Left colon (tissue), 2 donors: Measurements from ENCODE around the gene GPR55. TPM values are rescaled to one million over a fixed set of nuclear protein-coding genes. Genes with fewer than 3 reads are reported as not detected.

Experiments used
- ATAC-seq: fragments of 200-7000 bp; cut with Tn5 transposase; one replicate; pipeline ENCODE4 v1.9.1; 2020; ENCODE audit warnings: mild to moderate bottlenecking, moderate library complexity
- DNase-seq, 2 donors: peaks; one replicate each; pipeline ENCODE4 v3.0.0-alpha.2; 2020
- intact Hi-C, 2 donors: fragments of 100-400 bp; cut with DNase I in 1 of 2; cut with micrococcal nuclease in 1 of 2; formaldehyde crosslinking; loops; one replicate each; pipeline versions ENCODE4 v1.11.2 to v1.14.0; 2022; cut with DNase I, micrococcal nuclease
- total RNA-seq, 2 donors: library from RNA; stranded (reverse); fragmentation: NEBNext Ultra II Directional; extraction: Animal tissue kit (Norgen Biotek cat#: 25700); gene quantifications; one replicate each; pipeline ENCODE4 v1.2.1, GENCODE V29; 2021
- donor health status: DM: no; HTN: no; CAD: no.
- donor health status: DM: yes; HTN: yes; CAD: no.

Gene GPR55
- total RNA-seq, 2 donors from 2014 or later, result 0.34 TPM

- peak; percentile 38 to 68 for DNase-seq
- peak; percentile 82 for ATAC-seq
- intact Hi-C loops, result loop anchor here in 1 of 2 donors (10.0 kb wide), 1 partner anchor 76 kb away; no protein-coding TSS in a partner anchor
Measured at GRCh38 chr2:230908595-230909191, 16.3 kb downstream of the GPR55 start.

DNA sequence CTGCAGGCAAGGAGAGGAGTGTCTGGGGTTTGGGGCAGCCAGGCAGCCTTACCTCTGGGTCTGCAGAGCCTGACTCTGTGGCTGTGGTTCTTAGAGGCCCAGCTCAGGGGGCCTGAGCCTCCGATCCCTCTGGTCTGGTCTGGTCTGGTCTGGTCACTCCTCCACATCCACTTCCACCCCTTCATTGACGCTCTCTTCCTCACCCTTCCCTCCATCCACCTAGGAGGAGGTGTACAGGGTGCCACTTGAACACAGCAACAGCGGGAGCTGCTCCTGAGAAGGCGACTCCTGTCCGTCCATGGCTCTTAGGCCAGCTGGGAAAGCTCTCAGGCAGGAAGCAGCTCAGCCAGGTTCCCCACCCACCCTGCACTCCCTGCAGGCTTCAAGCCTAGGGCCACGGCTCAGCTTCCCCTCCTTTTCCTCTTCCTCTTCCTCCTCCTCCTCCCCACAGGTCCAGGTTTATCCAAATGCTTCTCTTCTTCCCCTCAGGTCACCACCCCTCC lies 16.9 kb downstream of the GPR55 start:
- ATAC-seq (no peak), DNase-seq (peak; percentile 10 to 23)
- intact Hi-C loops, result loop anchor here in 1 of 2 donors (10.0 kb wide), 1 partner anchor 77 kb away; no protein-coding TSS in a partner anchor

GRCh38 chr2:230907361-230908091 lies 17.5 kb downstream of the GPR55 start:
- DNase-seq (peak; percentile 2 to 22), ATAC-seq (no peak)
- intact Hi-C loops, result loop anchor here in 1 of 2 donors (10.0 kb wide), 1 partner anchor 77 kb away; no protein-coding TSS in a partner anchor

GRCh38 chr2:230906471-230907230 lies 18.4 kb downstream of the GPR55 start:
- ATAC-seq, result no peak
- intact Hi-C loops, result loop anchor here in 1 of 2 donors (10.0 kb wide), 1 partner anchor 78 kb away; no protein-coding TSS in a partner anchor
- peak; percentile 3 to 23 for DNase-seq

DNA sequence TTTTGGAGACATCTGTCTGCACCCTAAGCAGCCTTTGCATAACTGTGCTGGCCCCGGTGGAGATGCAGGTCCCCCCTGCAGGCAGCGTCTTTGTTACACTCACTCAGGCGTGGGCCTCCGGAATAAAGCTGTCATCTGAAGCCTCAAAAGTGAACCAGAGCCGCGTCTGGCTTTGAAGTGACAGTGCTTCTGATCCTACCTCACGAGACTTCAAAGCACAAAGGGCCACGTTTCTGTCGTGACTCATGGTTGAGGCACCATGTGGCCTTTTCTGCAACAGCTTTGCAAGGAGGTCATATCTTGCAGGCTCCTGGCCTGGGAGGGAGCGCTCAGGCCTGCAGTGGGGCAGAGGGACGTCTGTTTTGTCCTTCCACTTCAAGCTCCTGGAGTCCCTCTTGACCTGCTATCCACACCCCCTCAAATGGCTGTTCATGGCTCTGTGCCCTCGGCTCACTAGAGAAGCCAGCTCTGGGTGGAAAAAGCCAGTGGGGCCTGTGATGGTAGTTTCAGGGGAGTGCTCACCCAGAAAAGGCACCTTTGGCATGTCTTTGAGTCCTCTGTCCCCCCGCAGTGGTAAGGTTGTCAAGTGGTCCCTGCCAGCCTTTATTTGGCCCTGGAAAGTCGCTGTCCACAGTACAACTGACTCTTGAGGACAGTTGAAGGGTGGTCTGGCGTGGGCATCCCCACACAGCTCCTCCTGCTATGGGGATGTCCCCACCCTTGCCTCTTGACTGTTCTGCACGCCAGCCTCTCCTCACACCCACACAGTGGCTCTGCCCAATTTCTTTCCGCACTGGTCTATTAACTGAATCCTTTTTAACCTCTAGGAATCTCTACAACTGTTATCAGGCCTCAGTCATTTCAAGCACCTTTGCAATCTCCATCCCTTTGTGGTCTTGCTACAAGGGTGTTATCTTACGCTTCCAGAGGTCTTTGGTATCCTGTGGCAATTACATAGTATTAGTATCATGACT lies 19.3 kb downstream of the GPR55 start:
- intact Hi-C loops, result loop anchor here in 1 of 2 donors (10.0 kb wide), 1 partner anchor 79 kb away; no protein-coding TSS in a partner anchor
- ATAC-seq, result no peak

GRCh38 chr2:230904856-230905447 lies 20.1 kb downstream of the GPR55 start:
- DNase-seq (peak; percentile 3 to 15), ATAC-seq (no peak)
- intact Hi-C loops, result loop anchor here in 1 of 2 donors (10.0 kb wide), 1 partner anchor 80 kb away; no protein-coding TSS in a partner anchor

More for the DNA sequence above, 19.3 kb downstream of the GPR55 start:
- peak; percentile 4 to 23 for DNase-seq

DNA sequence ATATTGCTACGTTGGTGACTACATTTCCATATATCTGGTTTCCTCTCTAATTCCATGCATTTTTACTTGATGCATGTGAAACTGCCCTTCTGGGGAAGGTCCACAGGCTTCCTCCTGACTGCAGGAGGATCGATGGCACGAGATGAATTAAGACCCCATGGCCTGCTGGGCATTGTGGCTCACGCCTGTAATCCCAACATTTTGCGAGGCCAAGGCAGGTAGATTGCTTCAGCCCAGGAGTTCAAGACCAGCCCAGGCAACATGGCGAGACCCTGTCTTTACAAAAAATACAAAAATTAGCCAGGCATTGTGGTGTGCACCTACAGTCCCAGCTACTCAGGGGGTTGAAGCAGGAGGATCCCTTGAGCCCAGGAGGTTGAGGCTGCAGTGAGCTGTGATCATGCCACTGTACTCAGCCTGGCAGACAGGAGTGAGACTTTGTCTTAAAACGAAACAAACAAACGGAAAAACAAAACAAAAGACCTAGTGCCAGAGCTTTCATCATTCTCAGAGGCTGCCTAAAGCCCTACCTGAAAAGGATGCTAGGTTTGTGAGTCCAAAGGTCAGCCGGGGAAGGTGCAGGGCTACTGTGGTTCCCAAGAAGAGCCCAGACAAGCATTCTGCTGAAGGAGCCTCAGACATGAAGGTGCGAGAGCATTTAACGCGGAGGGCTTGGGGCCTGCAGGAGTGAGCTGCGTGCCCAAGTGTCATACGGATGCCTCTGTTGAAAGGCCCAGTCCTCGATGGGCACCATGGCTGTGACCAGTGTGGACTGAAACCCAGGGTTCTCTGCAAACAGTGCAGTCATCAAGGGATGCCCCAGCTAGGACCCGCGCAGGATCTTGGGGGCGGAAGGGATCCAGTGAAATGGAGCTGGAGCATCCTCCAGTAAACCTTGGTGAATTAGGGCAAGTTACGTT lies 21.6 kb downstream of the GPR55 start:
- ATAC-seq (no peak), DNase-seq (peak; percentile 2 to 18)
- intact Hi-C loops, result loop anchor here in 1 of 2 donors (10.0 kb wide), 1 partner anchor 81 kb away; no protein-coding TSS in a partner anchor

DNA sequence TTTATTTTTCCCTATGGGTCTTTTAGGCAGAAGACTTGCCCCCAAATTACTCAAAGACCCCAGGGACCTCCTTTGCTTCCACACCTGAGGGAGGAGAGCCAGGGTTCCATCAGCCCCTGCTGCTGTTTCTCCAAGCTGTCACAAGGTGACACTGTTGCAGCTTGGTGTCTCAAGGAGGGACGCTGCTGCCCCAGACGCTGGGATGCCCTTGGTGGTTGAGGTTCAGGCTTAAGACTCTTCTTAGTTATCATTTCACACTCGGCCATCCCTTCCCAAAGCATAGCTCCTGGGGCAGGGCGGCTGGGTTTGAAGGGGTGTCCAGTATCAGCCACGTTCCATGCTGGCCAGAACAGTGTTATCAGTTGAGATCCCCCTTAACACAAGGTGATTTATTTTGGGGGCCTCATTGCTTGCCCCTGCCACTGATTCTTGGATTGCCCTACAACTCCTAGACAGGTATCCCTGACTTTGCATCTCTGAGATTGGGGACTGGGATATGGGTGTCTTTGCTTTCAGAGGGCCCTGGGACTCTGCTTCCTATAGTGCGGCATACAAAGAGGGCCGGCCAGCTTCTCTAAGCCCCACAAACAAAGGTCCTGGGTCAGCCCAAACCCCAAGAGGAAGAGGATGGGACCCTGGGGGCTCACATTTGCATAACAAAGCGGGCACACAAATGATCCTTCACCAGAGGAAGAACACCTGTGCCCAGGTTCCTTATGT lies 22.7 kb downstream of the GPR55 start:
- intact Hi-C loops, result loop anchor here in 1 of 2 donors (10.0 kb wide), 1 partner anchor 82 kb away; no protein-coding TSS in a partner anchor
- peak; percentile 81 for ATAC-seq
- peak; percentile 52 to 60 for DNase-seq

GRCh38 chr2:230901006-230901405 lies 24.0 kb downstream of the GPR55 start:
- ATAC-seq (no peak), DNase-seq (peak in 1 of 2 donors; percentile 13)
- intact Hi-C loops, result loop anchor here in 1 of 2 donors (10.0 kb wide), 1 partner anchor 84 kb away; no protein-coding TSS in a partner anchor

DNA sequence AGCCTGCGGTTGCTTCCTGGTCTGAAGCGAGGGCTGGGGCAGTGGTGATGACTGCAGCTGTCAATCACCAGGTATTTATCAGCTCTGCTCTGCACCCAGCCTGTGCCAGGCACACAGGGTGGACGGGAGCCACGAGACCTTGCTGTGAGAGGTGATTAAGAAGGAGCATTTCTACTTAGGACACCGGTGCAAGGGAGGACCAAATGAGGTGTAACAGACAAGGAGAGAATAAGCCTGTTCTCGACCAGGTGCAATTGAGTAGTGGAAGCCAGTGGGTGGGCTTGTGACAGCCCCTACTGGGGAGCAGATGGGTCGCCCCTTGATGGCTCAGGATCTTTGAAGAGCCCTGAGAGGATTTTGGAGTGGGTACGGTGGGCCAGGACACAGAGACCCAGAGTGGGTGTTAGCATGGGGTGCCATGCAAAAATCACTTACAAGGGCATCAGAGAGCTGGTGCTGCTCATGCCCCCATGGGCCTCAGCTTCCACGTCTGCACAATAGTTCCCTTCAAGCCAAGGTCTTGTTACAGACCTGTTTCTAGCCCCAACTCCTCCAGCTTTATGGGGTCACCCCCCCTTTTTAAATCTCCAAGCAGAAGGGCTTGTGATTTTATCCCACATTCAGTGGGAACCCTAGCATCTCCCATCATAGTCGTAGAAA lies 24.6 kb downstream of the GPR55 start:
- DNase-seq (peak in 1 of 2 donors; percentile 14), ATAC-seq (no peak)
- intact Hi-C loops, result loop anchor here in 1 of 2 donors (10.0 kb wide), 1 partner anchor 84 kb away; no protein-coding TSS in a partner anchor

GRCh38 chr2:230899786-230900185 lies 25.3 kb downstream of the GPR55 start:
- DNase-seq, result peak in 1 of 2 donors; percentile 9
- intact Hi-C loops, result loop anchor here in 1 of 2 donors (10.0 kb wide), 1 partner anchor 85 kb away; no protein-coding TSS in a partner anchor
- ATAC-seq, result no peak

DNA sequence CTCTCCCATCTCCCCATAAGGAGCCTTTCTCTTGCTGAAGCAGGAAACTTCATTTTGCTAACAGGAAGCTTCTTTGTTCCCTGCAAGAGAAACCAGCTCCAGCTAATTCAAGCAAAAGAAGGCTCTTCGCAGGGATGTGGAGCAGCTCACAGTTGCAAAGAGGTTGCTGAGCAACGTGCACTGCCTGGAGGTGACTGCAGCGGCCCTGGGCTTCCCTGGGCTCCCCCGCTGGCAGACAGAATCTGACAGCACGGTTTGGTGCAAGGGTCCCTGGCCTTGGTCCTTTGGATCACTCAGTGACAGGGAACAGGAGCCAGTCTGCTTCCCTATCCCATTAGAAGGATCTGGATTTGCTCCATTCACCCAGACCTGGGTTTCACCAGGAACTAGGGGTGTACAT lies 25.8 kb downstream of the GPR55 start:
- DNase-seq (peak in 1 of 2 donors; percentile 10), ATAC-seq (no peak)
- intact Hi-C loops, result no loop called here

DNA sequence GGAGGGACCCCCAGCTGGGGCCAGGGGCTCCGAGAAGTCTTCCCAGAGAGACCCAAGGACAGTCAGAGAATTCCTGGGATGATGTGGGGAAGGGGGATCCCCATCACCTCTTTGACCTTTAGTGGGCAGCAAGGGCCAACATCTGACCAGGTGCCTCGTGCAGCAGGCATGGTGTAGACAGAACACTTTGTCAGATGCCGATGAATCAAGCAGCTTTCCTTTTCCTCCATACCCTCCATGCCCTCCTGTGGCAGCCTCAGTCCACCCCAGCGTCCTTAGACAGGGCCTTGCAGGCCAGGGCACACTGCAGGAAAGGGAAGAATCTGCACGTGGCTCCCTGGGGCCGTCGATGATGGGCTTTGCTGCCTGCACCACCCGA lies 26.3 kb downstream of the GPR55 start:
- intact Hi-C loops, result no loop called here
- DNase-seq (peak in 1 of 2 donors; percentile 22), ATAC-seq (no peak)

DNA sequence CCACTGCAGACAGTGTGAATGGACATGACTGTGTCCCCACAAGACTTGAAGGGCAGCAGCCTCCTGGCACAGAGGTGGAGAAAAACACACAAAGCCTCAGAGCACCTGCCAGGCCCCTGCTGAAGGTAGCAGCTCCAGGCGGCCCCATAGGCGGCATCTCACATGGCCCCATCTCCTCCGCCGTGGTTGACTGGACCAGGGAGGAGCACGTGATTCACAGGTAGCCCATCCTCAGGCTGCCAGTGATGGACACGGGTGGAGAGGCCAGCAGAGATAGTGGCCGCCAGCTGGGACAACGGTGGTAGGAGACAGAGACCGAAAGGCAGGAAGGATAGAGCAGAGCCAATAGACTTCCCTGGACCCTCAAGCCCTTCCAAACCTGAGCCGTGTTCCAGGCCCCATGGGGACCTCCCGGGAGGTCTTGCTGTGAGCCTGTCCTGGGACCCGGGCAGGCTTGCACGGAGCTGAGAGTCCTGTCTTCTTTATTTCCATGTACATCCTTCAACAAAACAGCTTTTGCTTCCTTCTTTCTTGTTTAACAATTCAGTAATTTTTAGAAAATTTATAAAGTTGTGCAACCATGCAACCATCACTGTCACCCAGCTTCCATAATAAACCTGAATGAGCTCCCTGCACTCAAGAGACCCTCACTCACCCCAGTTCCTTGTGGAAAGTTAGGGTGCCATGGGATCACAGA lies 26.9 kb downstream of the GPR55 start:
- no peak for ATAC-seq
- intact Hi-C loops, result no loop called here
- peak in 1 of 2 donors; percentile 24 for DNase-seq
